Measurements from ENCODE around the gene AKAP1.

GRCh38 chr17:57105591-57105990 is 20.5 kb downstream of the AKAP1 start:
- TF ChIP-seq CTCF (IDR thresholded peaks at IDR 0.05; ENCODE audit: low read depth, low read length) (no peak), POLR2A (IDR thresholded peaks at IDR 0.05; ENCODE audit: extremely low read depth, insufficient read length) (no peak), MYC (IDR thresholded peaks at IDR 0.05; ENCODE audit: low read depth, low read length) (no peak), MAX (IDR thresholded peaks at IDR 0.05; ENCODE audit: low read depth, low read length) (no peak)

Data from NB4 (cell line).